Raji (cell line): ENCODE measurements around the gene HAL.

Source experiments
- POLR2A ChIP-seq: IDR thresholded peaks from 2 replicates; pipeline ENCODE4 v1.6.1; 2011; ENCODE audit warnings: low read depth, low read length, control low read depth; ENCODE audit not compliant: insufficient read depth

Gene HAL

DNA sequence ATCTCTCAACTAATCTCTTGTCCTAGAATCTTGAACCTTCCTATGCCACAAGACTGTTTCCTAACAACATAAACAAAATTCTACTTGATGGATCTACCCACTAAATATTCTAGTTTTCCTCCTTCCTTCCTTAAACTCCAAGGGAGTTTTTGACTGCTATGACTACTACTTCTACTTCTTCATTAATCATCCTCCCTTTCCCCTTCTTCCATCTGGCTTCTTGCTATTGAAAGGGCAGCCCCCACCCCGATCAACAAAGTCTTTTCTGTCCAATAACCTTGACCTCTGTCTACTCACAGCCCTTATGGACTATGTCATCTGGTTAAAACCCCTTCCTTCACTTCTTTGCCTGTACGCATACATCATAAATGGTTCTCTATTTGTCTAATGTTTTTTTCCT, 33.7 kb upstream of the HAL start:
- no peak for TF ChIP-seq POLR2A

- no peak for TF ChIP-seq POLR2A
These were observed 32.4 kb upstream of the HAL start for GRCh38 chr12:96028538-96028937.

GRCh38 chr12:96026331-96026730, 30.2 kb upstream of the HAL start:
- no peak for TF ChIP-seq POLR2A

DNA sequence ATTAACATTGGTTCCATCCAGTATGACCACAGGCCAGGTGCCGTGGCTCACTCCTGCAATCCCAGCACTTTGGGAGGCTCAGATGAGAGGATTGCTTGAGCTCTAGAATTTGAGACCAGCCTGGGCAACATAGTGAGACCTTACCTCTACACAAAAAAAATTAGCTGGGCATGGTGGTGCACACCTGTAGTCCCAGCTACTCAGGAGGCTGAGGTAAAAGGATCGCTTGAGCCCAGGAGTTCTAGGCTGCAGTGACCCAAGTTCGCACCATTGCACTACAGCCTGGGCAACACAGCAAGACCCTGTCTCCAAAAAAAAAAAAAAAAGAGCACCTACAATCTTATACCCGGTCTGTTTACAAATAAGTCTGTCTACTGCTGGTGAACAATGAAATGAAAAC, 29.4 kb upstream of the HAL start:
- TF ChIP-seq POLR2A: no peak

GRCh38 chr12:96020314-96021003, 24.3 kb upstream of the HAL start:
- TF ChIP-seq POLR2A: no peak

DNA sequence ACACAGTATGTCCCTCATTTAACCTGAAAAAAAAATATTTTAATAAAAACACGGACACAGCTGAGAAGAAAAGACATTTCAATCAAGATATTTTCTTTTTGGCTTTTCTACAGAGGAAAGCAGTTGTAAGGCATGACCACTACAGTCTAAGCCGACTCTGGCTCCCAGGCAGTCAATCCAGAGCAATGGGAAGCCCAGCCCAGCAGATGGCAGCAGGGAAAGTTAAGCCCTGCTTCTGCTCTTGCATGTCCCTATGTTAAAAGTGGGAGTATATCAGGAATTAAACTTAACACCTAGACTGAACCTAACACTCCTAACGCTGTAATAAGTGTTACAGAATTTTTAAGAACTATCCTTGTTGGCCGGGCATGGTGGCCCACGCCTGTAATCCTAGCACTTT, 19.5 kb upstream of the HAL start:
- TF ChIP-seq POLR2A: no peak

DNA sequence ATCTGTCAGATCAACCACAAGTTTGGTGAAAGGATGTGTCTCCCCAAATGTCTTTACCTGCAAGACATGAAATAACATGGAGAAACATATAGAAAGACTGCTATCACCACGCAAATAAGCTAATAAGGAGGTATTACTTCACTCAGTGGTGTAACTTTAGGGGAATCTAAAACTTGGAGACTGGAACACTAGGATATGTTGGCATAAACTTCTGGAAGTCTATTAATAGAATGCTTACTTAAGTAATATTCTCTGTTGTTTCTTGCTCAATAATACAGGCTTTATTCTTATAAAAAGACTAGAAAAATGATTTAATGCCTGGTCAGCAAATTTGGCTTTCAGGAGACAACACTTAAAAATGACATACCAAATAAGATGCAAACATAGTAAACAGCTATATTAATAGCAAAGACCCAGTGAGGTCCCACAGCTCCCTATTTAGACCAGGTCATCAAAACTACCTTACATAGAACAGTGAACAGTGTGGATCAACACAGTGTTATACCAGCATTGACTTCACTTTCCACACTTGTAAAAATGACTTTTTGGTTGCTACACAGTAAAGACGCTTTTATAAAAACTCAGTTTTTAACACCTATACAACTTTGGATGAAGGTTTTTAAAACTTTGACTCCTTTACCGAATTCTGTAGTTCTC, 18.9 kb upstream of the HAL start:
- no peak for TF ChIP-seq POLR2A

GRCh38 chr12:96007729-96008128, 11.6 kb upstream of the HAL start:
- TF ChIP-seq POLR2A: no peak

DNA sequence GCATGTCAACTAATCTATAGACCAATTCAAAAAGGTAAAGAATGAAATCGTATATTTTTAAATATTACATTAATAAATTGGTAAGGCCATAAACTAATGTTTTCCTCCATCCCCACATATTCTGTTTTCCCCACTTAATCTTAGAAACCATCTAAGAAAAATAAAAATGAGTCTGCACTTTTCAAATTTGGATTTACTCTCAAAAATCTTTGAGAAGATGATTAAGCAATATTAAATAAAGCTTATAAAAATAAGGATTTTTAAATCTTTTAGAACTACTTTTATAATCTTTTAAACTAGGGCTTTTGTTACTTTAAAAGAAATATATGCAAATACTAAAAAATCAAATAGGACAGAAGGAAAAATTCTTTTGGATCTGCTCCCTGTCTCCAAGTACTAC, 10.6 kb upstream of the HAL start:
- no peak for TF ChIP-seq POLR2A

GRCh38 chr12:96000858-96001257, 4.7 kb upstream of the HAL start:
- TF ChIP-seq POLR2A: no peak

DNA sequence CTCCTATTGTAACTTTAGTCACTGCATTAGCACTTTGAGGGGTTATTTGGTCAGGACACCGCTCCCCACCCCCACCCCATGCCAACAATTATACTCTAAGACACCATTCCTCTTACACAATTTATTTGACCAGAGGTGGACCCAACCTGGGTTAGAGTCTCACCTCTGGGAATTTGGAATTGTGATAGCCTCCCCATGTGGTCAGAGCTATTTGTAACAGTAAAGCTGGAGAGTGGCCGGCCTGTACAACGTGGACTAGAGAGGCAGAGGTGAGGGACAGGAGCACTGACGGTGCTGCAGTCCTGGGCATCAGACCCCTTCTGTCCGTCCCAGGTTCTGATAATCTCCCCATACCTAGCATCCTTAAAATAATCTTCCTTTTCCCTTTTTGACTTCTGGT, 3.3 kb upstream of the HAL start:
- no peak for TF ChIP-seq POLR2A

DNA sequence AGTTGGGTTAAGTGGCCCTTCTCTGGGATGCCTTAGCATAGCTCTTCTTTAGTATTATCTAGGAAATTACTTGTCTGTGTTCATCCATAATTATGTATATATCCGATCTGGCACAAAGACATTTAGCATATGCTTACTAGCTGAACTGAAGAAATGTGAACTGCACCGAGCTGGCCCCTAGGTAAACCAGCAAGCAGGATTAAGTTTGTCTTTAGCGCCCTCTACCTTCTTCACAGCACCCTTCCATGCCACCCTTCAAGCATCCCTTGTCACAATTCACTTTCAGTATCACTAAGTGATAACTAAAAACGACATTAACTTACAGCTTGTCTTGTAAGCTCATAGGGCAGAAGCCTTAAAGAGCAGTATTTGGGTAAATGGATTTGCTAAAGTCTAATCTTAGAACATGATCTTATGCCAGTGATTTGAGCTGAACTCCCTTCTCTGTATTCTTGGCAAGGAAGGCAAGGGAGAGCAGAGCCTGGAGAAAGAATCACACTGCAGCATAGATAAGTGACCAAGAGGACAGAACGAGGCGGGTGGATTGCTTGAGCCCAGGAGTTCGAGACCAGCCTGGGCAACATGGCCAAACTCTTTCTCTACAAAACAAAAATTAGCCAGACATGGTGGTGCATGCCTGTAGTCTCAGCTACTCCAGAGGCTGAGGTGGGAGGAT, 2.6 kb upstream of the HAL start:
- no peak for TF ChIP-seq POLR2A

- TF ChIP-seq POLR2A: no peak
These were observed 1.9 kb upstream of the HAL start for GRCh38 chr12:95997911-95998510.

DNA sequence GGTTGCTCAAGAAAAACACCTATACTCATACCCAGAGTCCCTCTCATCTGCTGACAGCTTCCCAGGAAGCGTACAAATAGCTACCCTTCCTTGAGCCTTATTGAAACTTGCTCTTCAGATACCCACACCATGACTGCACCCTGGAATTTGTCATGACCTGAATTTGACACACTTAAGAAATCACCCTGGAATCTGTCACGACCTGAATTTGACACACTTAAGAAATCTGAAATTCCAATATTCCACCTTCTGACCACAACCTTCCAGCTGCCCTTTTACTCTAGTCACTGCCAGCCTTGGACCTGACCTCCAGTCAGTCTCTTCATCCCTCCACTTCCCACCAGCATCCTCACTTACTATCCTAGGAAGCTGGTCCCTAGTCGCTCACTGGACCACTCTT, 1.1 kb upstream of the HAL start:
- TF ChIP-seq POLR2A: no peak

GRCh38 chr12:95995238-95996031, 709 bp downstream of the HAL start:
- TF ChIP-seq POLR2A: no peak
